ENCODE results near the gene HECTD4.

DNA sequence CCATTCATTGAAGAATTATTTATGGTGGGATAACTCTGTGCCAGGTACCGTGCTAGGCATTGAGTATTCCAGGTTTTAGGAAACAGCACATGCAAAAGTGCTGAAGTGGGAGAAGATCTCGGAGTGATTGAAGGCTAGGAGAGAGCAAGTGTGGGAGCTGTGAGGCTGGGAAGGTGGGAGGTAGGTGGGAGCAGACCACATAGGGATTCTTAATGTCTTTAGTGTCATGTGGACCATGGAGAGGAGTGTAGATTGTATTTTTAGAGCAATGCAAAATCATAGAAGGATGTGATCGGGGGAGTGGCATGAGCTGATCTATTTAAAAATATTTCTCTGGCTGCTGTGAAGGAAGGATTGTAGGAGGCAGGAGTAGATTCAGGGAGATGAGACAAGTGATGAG is 41.9 kb upstream of the HECTD4 start:
- no peak for TF ChIP-seq POLR2A (IDR thresholded peaks at IDR 0.05; ENCODE audit: low read depth, low read length)
- no peak for TF ChIP-seq RAD21 (IDR thresholded peaks at IDR 0.05; ENCODE audit: low read length)
- TF ChIP-seq CHD1 (IDR thresholded peaks at IDR 0.05; ENCODE audit: low read depth, low read length): no peak
- TF ChIP-seq, protein P1, sequence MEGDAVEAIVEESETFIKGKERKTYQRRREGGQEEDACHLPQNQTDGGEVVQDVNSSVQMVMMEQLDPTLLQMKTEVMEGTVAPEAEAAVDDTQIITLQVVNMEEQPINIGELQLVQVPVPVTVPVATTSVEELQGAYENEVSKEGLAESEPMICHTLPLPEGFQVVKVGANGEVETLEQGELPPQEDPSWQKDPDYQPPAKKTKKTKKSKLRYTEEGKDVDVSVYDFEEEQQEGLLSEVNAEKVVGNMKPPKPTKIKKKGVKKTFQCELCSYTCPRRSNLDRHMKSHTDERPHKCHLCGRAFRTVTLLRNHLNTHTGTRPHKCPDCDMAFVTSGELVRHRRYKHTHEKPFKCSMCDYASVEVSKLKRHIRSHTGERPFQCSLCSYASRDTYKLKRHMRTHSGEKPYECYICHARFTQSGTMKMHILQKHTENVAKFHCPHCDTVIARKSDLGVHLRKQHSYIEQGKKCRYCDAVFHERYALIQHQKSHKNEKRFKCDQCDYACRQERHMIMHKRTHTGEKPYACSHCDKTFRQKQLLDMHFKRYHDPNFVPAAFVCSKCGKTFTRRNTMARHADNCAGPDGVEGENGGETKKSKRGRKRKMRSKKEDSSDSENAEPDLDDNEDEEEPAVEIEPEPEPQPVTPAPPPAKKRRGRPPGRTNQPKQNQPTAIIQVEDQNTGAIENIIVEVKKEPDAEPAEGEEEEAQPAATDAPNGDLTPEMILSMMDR (conservative IDR thresholded peaks at IDR 0.05; ENCODE audit: low read depth, low read length): no peak
- TF ChIP-seq BHLHE40 (IDR thresholded peaks at IDR 0.05; ENCODE audit: low read depth, low read length): no peak
- TF ChIP-seq RCOR1 (IDR thresholded peaks at IDR 0.05; ENCODE audit: insufficient replicate concordance, low read length): no peak
- TF ChIP-seq NFE2L2 (IDR thresholded peaks at IDR 0.05; ENCODE audit: low read depth, low read length): no peak
- TF ChIP-seq RFX5 (IDR thresholded peaks at IDR 0.05; ENCODE audit: low read depth, low read length): no peak
- TF ChIP-seq SMC3 (IDR thresholded peaks at IDR 0.05; ENCODE audit: low read depth, low read length): no peak

All from IMR-90 (cell line).